Mammary epithelial cell (primary cell): ENCODE results near the gene MROH2A.

Experiments
- CTCF ChIP-seq, 2 donors: IDR thresholded peaks in 1 of 2; conservative IDR thresholded peaks in 1 of 2; 2 replicates each; pipeline ENCODE4 v1.5.1; 2011 to 2012; ENCODE audit warnings: inconsistent platforms in 2 of 2, low read length in 2 of 2, mild to moderate bottlenecking in 2 of 2, control low read depth in 1 of 2, low read depth in 1 of 2; ENCODE audit not compliant: insufficient read depth in 1 of 2; ENCODE audit errors: extremely low read depth in 1 of 2
- EZH2 ChIP-seq: IDR thresholded peaks from 2 replicates; pipeline ENCODE4 v1.6.1; 2012; ENCODE audit warnings: low read length, inconsistent platforms, borderline replicate concordance

GRCh38 chr2:233793465-233794127, 15.5 kb downstream of the MROH2A start:
- TF ChIP-seq CTCF (conservative IDR thresholded peaks at IDR 0.05 in 1 of 2, IDR thresholded peaks at IDR 0.05 in 1 of 2; ENCODE audit: extremely low read depth in 1 of 2, insufficient read depth in 1 of 2, low read depth in 1 of 2, low read length in 2 of 2) (no peak), EZH2 (no peak)
